Measurements from ENCODE around the gene TBX19. TPM values are rescaled to one million over a fixed set of nuclear protein-coding genes. Genes with fewer than 3 reads are reported as not detected.
A peak's percentile ranks its signal among the peaks of the same experiment; 100 is the strongest.
"Not testable (repeated sequence)": the region's sequence is repeated elsewhere in the genome, so short reads cannot be mapped to it uniquely, and the experiment has no call there.

TBX19 gene
- total RNA-seq, 1 donor from 2014 or later, result 3.9 TPM

GRCh38 chr1:168345939-168346338 lies 65.3 kb downstream of the TBX19 start:
- Histone ChIP-seq H3K4me3 (no peak overlapping the region), H3K27ac (no peak overlapping the region), H3K9me3 (no peaks in the 10 kb centered on the region), H3K36me3 (no peaks in the 10 kb centered on the region), H3K4me1 (peaks cover 22% of the 10 kb centered on the region), H3K27me3 (no peaks in the 10 kb centered on the region)
- DNase-seq (ENCODE audit: extremely low spot score in 2 of 2), result no peak
- intact Hi-C loops (cut with DNase I), result no loop called here
- TF ChIP-seq POLR2AphosphoS5 (IDR thresholded peaks at IDR 0.05; ENCODE audit: insufficient read depth in 1 of 2, low read depth in 1 of 2) (no peak), POLR2A (IDR thresholded peaks at IDR 0.05) (no peak)
- TF ChIP-seq, protein P1, sequence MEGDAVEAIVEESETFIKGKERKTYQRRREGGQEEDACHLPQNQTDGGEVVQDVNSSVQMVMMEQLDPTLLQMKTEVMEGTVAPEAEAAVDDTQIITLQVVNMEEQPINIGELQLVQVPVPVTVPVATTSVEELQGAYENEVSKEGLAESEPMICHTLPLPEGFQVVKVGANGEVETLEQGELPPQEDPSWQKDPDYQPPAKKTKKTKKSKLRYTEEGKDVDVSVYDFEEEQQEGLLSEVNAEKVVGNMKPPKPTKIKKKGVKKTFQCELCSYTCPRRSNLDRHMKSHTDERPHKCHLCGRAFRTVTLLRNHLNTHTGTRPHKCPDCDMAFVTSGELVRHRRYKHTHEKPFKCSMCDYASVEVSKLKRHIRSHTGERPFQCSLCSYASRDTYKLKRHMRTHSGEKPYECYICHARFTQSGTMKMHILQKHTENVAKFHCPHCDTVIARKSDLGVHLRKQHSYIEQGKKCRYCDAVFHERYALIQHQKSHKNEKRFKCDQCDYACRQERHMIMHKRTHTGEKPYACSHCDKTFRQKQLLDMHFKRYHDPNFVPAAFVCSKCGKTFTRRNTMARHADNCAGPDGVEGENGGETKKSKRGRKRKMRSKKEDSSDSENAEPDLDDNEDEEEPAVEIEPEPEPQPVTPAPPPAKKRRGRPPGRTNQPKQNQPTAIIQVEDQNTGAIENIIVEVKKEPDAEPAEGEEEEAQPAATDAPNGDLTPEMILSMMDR (IDR thresholded peaks at IDR 0.05), result no peak

- H3K4me1 ChIP-seq, result peaks cover 10% of the 10 kb centered on the region
- H3K9me3 ChIP-seq, result no peaks in the 10 kb centered on the region
- H3K27ac ChIP-seq, result no peak overlapping the region
- TF ChIP-seq POLR2AphosphoS5 (IDR thresholded peaks at IDR 0.05; ENCODE audit: insufficient read depth in 1 of 2, low read depth in 1 of 2) (no peak), POLR2A (IDR thresholded peaks at IDR 0.05) (no peak)
- TF ChIP-seq, protein P1 (IDR thresholded peaks at IDR 0.05), result no peak
- no peaks in the 10 kb centered on the region for H3K27me3 ChIP-seq
- no peak for DNase-seq (ENCODE audit: extremely low spot score in 2 of 2)
- intact Hi-C loops (cut with DNase I), result no loop called here
- H3K36me3 ChIP-seq, result no peaks in the 10 kb centered on the region
- peak overlapping the region in 1 of 2 donors; percentile 32 for H3K4me3 ChIP-seq
These were observed 67.0 kb downstream of the TBX19 start for GRCh38 chr1:168347630-168348029.

DNA sequence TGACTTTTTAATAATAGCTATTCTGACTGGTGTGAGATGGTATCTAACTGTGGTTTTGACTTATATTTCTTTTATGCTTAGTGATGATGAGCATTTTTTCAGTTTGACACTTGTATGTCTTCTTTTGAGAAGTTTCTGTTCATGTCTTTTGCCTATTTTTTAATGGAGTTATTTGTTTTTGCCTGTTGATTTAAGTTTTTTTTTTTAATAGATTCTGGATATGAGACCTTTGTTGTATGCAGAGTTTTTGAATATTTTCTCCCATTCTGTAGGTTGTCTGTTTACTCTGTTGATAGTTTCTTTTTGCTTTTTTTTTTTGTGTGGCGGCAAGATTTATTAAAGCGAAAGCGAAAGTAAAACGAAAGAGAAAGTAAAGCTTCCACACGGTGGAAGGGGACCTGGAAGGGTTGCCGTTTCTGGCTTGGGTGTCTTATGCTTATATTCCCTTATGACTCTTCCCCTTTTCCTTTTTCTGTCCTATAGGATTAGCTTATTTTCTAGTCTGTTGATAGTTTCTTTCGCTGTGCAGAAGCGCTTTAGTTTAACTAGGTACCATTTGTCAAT lies 67.6 kb downstream of the TBX19 start:
- peak overlapping the region; percentile 32 to 39 for H3K4me3 ChIP-seq
- H3K9me3 ChIP-seq, result no peaks in the 10 kb centered on the region
- no peak for TF ChIP-seq POLR2A (IDR thresholded peaks at IDR 0.05)
- TF ChIP-seq POLR2AphosphoS5 (IDR thresholded peaks at IDR 0.05; ENCODE audit: insufficient read depth in 1 of 2, low read depth in 1 of 2), result no peak
- TF ChIP-seq, protein P1 (IDR thresholded peaks at IDR 0.05), result no peak
- no peak overlapping the region for H3K27ac ChIP-seq
- DNase-seq (ENCODE audit: extremely low spot score in 2 of 2), result no peak
- H3K4me1 ChIP-seq, result peaks cover 4% of the 10 kb centered on the region
- H3K36me3 ChIP-seq, result no peaks in the 10 kb centered on the region
- intact Hi-C loops (cut with DNase I), result no loop called here
- H3K27me3 ChIP-seq, result no peaks in the 10 kb centered on the region

GRCh38 chr1:168354335-168355269 lies 73.9 kb downstream of the TBX19 start:
- H3K4me3 ChIP-seq; H3K9me3 ChIP-seq; H3K27me3 ChIP-seq; DNase-seq (ENCODE audit: extremely low spot score in 2 of 2); H3K36me3 ChIP-seq; intact Hi-C loops (cut with DNase I); H3K4me1 ChIP-seq; H3K27ac ChIP-seq: not testable (repeated sequence)

DNA sequence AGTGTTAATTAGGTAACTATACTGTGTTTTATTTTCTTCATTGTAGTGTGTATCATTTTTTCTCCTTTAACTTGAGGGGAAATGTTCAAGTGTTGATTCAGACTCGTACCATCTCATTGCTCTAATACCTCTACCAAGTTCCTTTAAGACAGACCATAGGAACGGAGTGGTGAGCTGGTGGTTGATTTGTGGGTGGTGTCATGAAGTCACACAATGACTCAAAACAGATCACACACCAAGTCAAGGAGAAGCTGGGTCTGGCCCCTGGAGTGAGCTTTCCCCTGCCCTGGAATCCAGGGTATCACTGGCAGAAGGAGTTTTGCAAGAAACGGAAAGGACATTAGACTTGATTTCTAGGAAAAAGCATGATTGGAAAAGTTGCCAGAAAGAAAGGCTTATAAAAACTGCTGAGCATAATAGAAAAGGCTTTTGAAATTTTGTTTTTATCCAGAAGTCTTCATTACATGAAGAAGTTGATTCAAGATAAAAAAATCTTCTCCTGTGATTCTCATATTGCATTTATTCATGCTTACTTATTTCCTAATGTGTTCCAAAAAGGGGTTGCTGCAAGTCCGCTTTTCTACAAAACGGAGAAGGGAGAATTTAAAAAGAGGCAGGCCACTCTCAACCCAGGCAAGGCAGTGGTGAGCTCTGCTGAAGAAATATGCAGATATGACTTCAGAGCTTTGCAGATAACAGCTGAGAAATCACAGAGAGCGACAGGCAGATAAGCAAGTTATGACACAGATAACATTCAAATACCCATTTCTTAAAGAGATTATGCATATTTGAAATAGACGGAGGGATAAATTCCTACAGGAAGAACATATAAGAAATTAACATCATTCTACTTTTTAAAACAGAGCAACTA lies 79.7 kb downstream of the TBX19 start:
- H3K27ac ChIP-seq, result no peak overlapping the region

More for the DNA sequence above, 79.7 kb downstream of the TBX19 start:
- intact Hi-C loops (cut with DNase I), result no loop called here
- no peaks in the 10 kb centered on the region for H3K27me3 ChIP-seq
- no peak for DNase-seq (ENCODE audit: extremely low spot score in 2 of 2)
- H3K36me3 ChIP-seq, result no peaks in the 10 kb centered on the region
- no peak overlapping the region for H3K4me3 ChIP-seq
- H3K9me3 ChIP-seq, result no peaks in the 10 kb centered on the region
- TF ChIP-seq POLR2A (IDR thresholded peaks at IDR 0.05) (no peak), POLR2AphosphoS5 (IDR thresholded peaks at IDR 0.05; ENCODE audit: insufficient read depth in 1 of 2, low read depth in 1 of 2) (no peak)
- TF ChIP-seq, protein P1 (IDR thresholded peaks at IDR 0.05), result no peak
- H3K4me1 ChIP-seq, result no peaks in the 10 kb centered on the region

Measured in vagina (tissue), 2 donors.